Measurements from ENCODE around the gene WWC2.
"Not testable (repeated sequence)": the region's sequence is repeated elsewhere in the genome, so short reads cannot be mapped to it uniquely, and the experiment has no call there.

The WWC2 gene

GRCh38 chr4:183141997-183142396 is 42.9 kb downstream of the WWC2 start:
- no peak for DNase-seq (ENCODE audit: low read depth, low spot score)

- DNase-seq (ENCODE audit: low read depth, low spot score): no peak
These were observed 43.8 kb downstream of the WWC2 start for GRCh38 chr4:183142571-183143550.

- DNase-seq (ENCODE audit: low read depth, low spot score): no peak
These were observed 45.7 kb downstream of the WWC2 start for GRCh38 chr4:183144787-183145186.

GRCh38 chr4:183145773-183146172 is 46.7 kb downstream of the WWC2 start:
- DNase-seq (ENCODE audit: low read depth, low spot score): no peak

GRCh38 chr4:183146478-183146877 is 47.4 kb downstream of the WWC2 start:
- no peak for DNase-seq (ENCODE audit: low read depth, low spot score)

- no peak for DNase-seq (ENCODE audit: low read depth, low spot score)
These were observed 48.1 kb downstream of the WWC2 start for GRCh38 chr4:183147196-183147595.

- DNase-seq (ENCODE audit: low read depth, low spot score): no peak
These were observed 48.9 kb downstream of the WWC2 start for GRCh38 chr4:183147983-183148382.

- DNase-seq (ENCODE audit: low read depth, low spot score): no peak
These were observed 50.8 kb downstream of the WWC2 start for GRCh38 chr4:183149616-183150539.

- DNase-seq (ENCODE audit: low read depth, low spot score): not testable (repeated sequence)
These were observed 51.6 kb downstream of the WWC2 start for GRCh38 chr4:183150664-183151063.

- DNase-seq (ENCODE audit: low read depth, low spot score): not testable (repeated sequence)
These were observed 53.2 kb downstream of the WWC2 start for GRCh38 chr4:183152232-183152631.

- DNase-seq (ENCODE audit: low read depth, low spot score): no peak
These were observed 54.3 kb downstream of the WWC2 start for GRCh38 chr4:183153190-183153916.

GRCh38 chr4:183154701-183155391 is 55.8 kb downstream of the WWC2 start:
- DNase-seq (ENCODE audit: low read depth, low spot score): no peak

- DNase-seq (ENCODE audit: low read depth, low spot score): no peak
These were observed 56.6 kb downstream of the WWC2 start for GRCh38 chr4:183155450-183156184.

- DNase-seq (ENCODE audit: low read depth, low spot score): no peak
These were observed 58.2 kb downstream of the WWC2 start for GRCh38 chr4:183157215-183157614.

GRCh38 chr4:183158062-183158461 is 59.0 kb downstream of the WWC2 start:
- DNase-seq (ENCODE audit: low read depth, low spot score): no peak

- no peak for DNase-seq (ENCODE audit: low read depth, low spot score)
These were observed 62.6 kb downstream of the WWC2 start for GRCh38 chr4:183161630-183162029.

GRCh38 chr4:183163135-183163534 is 64.1 kb downstream of the WWC2 start:
- no peak for DNase-seq (ENCODE audit: low read depth, low spot score)

- DNase-seq (ENCODE audit: low read depth, low spot score): no peak
These were observed 65.9 kb downstream of the WWC2 start for GRCh38 chr4:183164963-183165362.

- DNase-seq (ENCODE audit: low read depth, low spot score): no peak
These were observed 66.3 kb downstream of the WWC2 start for GRCh38 chr4:183165376-183165775.

- DNase-seq (ENCODE audit: low read depth, low spot score): no peak
These were observed 71.8 kb downstream of the WWC2 start for GRCh38 chr4:183170894-183171293.
